Superior temporal gyrus (tissue), 1 donor: ENCODE results near the gene CPA5.

Experiments
- DNase-seq: peaks from one replicate; pipeline ENCODE4 v3.0.0-alpha.2; 2016; ENCODE audit errors: extremely low spot score

CPA5 gene

DNA sequence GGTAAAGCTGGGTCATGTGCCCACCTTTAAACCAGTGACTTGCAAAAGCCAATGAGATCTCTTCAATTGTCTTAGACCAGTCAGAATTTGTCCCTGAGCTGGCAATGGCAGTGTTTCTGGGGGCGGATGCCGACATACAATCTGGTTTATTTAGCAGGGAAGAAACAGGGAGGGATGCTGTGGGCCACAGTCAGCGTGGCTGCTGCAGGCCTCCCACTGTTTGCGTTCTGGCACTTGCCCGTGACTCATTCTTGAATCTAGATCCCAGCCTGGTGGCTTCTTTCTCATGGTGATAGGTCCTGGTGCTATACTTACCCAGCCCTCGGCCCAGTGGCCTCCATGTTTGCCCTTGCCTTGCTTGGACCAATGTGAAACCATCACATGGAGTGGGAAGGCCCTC lies 32.6 kb downstream of the CPA5 start:
- no peak for DNase-seq

DNA sequence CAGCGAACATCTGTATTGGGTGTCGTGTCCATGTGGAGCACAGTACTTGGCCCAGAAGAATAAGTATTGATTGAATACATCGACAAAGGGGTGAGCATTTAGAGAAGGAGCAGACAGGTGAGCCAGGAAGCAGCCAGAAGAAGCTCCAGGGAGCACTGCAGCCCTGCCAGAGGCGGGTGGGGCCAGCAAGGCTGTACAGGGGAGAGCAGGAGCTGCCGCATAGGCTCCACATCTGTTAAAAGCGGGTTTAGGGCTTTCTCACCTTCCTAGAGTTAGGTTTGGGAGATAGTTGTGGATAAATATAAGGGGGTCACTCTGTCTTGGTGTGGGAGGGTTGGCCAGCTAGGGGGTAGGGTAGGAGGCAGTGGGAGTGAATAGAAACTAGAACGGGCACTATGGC lies 34.4 kb downstream of the CPA5 start:
- no peak for DNase-seq

DNA sequence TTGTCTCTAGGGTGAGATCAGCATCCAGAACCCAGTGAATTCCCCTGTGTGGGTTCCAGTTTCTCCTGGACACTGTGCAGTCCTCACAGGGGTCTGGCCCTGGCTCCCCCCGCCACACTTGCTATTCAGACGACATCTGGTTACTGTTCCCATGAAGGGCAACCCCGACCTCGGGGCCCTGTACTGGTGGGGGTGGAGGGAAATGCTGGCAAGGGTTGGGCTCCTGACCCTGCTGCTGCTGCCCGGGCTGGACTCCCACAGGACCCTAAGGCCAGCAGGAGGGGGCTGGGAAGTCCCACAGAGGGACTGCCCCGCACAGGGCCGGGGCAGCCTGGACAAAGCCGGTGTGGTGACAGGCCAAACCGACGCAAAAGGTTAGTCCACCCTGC lies 34.9 kb downstream of the CPA5 start:
- DNase-seq: no peak

DNA sequence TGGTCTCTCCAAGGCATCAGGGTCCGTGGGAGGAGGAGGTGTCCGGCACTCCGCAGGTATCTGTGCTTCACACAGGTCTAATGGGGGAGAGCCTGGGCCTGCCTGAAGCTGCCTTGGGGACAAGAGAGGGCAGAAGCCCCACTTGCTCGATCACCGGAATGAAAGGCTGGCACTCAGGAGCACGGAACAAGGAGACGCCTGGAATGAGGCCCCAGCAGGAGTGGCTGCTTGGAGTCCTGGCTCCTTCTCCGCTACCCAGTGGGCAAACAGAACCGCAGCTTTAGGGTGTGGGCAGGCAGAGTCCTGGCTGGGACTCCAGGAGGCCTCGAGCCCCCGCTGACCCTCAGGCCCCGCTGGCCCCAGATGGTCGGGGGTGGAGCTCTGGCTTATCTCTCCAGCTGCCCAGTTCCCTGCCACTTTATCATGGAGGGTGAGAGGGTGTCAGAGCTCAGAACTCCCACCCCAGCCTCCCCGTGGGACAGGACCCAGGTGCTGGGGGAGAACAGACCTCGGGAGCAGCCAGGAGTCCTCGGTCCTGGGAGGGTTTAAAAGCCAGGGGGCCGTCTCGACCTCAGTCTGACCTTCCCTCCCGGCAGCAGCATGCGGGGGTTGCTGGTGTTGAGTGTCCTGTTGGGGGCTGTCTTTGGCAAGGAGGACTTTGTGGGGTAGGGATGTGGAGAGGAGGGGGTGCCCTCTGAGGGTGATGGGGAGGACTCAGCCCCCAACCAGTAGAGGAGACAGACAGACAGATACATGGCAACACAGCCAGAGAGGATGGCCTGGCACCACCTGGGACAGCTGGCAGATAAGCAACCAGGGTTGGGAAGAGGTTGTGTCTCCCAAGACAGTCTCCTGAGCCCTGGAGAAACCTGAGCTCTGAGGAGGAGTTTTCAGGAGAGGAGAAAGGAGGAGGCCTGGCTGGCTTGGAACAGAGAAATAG lies 35.6 kb downstream of the CPA5 start, which contains the start of gene CPA1:
TSS of gene CPA1 (plus strand) at position 574 of the 940 bp plus-strand sequence. CDS start at position 601, 27 bp downstream.
- DNase-seq: no peak

DNA sequence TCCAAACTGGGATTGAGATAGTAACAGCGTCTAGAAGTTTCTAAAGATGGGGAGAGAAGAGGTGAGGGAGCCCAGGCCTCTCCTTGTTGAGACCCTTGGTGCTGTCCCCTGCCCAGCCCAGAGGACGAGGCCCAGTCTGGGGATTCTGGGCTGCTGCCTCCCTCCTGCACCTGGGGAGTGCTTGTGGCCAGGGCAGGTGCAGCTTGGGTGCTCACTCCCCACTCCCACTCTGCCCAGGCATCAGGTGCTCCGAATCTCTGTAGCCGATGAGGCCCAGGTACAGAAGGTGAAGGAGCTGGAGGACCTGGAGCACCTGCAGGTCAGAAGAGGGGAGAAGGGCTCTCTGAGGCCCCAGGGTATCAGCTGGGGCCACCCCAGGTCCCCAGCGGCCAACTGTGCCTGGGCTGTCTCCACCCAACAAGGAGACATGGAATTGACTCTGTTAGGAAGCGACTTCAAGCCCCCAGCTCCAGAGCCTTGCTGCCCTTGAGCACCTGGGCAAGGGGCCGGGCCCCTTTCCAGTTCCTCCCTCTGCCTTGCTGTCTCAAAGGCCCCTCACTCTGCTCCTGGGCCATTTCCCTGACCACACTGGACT lies 36.3 kb downstream of the CPA5 start:
- no peak for DNase-seq

DNA sequence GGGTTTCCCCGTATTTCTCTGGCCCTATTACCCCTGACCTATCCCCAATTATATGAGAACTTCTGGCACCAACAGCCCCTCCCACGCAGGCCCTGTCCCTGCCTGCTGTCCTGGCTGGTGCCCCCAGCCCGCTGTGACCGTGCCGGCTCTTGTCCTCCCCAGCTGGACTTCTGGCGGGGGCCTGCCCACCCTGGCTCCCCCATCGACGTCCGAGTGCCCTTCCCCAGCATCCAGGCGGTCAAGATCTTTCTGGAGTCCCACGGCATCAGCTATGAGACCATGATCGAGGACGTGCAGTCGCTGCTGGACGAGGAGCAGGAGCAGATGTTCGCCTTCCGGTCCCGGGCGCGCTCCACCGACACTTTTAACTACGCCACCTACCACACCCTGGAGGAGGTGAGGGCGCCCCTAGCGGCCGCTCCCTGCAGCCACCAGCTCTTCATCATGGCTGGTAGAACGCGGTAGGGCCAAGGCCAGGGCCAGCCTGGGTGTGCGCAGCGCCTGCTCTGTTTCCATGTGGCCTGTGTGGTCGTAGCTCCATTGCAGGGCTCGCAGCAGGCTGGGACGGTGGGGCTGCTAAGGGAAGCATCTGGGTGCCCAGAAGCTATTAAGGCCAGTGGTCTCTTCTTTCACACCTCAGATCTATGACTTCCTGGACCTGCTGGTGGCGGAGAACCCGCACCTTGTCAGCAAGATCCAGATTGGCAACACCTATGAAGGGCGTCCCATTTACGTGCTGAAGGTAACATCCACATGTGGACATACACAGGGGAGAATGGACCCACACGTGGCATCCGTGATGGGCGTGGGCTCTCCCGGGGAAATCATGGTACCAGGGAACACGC lies 37.1 kb downstream of the CPA5 start:
- DNase-seq: no peak

DNA sequence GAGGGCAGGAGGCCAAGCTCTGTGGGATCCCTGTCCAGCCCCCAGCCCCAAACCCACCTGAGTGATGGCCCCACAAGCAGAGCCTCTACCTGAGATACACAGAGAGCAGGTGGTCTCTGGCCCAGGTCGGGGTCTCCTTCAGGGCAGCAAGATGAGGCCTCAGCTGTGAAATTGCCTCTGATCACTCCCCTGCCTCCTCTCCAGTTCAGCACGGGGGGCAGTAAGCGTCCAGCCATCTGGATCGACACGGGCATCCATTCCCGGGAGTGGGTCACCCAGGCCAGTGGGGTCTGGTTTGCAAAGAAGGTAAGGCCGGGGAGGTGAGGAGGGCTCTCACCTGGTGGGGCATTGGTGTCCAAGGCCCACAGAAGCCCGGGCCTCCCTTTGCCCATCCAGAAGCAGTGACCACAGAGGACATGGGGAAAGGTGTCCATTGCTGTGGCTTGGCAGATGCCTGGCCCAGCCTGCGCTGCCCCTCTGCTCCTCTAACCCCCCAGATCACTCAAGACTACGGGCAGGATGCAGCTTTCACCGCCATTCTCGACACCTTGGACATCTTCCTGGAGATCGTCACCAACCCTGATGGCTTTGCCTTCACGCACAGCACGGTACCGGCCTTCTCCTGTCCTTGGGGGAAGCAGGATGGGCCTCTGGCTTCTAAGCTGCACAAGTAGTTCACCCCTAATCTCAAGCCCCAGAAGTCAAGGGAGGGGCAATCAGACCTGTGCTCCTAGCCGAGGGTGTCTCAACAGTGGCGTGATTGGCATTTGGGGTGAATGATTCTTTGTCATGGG lies 38.8 kb downstream of the CPA5 start:
- no peak for DNase-seq

DNA sequence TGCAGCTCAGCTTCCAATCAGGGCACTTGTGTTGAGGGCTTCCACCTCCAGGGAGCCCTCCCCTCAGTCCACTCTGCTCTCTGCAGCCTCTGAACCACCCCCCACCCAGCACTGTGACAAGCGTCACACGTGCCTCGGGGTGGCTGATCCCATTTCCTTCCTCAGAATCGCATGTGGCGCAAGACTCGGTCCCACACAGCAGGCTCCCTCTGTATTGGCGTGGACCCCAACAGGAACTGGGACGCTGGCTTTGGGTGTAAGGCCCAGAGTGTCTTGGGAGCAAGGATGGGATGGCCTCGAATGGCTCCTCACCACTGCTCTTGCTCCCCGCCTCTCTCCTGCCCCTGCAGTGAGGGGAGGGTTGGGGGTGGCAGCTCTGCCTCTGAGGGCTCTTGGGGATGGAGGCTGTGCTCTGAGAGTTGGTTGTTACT lies 39.8 kb downstream of the CPA5 start:
- DNase-seq: no peak

DNA sequence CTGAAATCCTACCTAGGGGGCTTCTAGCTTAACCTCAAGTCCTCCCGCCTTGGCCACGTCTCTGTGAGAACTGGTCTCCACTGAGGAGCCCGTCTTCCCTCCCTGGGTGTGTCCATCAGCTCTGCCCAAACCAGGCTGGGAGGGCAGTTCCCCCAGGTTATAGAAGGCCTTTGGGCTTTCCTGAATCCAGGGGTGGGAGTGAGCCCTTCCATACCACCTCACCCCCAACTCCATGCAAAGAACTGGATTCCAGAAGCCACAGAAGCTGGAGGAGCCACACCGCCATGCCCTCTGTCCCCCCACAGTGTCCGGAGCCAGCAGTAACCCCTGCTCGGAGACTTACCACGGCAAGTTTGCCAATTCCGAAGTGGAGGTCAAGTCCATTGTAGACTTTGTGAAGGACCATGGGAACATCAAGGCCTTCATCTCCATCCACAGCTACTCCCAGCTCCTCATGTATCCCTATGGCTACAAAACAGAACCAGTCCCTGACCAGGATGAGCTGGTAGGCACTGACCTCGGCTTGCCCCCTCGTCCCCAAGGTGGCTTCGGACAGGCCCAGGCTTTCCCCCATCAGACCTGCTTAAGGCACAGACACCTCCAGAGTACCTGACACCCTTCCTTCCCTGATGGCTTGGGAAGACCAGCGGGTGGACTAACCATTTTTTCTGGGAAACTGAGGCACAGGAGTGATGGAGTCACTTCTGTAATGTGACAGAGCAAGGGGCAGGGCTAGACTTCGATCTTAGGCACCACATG lies 40.4 kb downstream of the CPA5 start:
- DNase-seq: no peak

DNA sequence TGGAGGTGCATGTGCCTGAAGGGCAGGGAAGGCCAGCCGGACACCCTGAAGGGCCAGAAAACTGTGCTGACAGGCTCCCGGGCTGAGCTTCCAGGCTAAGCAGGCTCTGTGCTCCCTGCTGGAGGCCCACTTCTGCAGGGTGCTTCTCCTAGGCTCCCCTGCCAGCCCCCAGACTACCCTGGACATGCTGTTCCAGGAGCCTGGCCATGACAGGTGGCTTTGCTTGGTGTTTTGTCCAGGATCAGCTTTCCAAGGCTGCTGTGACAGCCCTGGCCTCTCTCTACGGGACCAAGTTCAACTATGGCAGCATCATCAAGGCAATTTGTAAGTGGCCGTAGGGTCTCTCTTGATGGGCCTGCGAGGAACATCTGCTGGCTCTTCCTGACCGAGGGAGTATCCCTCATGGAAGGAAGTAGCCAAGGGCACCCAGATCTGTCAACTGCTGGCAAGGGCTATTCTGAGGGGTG lies 41.0 kb downstream of the CPA5 start:
- no peak for DNase-seq

DNA sequence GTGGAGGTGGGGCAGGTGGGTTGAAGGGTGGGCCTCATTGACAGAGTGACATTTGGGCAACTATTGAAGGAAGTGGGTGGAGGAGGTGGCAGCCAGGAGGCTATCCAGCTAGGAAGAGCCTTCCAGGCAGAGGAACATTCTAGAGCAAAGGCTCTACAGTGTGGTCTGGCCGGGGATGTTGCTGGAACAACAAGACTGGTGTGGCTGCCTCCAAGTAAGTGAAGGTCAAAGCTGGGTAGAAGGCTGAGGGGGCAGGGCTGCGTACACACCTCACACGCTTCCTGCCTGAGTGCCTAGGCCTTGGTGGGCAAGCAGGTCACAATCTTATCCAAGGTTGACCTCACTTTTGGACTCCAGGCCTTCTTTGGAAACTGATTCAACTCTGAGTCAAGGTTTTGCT lies 42.3 kb downstream of the CPA5 start:
- no peak for DNase-seq

DNA sequence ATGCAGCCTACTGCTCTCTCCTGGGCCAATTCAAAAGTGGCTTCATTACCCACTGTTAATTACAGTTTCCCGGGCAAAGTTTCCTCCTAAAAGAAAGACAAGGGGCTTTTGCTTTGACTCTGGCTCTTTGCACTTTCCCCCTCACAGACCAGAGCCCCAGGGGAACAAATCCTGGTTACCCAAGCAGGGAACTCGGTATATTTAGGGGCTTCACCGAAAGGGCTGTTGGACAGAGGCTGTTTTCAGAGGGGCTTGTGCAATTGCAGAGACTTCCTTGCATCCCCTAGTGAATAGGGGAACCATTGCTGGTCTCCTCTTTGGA lies 42.7 kb downstream of the CPA5 start:
- no peak for DNase-seq

DNA sequence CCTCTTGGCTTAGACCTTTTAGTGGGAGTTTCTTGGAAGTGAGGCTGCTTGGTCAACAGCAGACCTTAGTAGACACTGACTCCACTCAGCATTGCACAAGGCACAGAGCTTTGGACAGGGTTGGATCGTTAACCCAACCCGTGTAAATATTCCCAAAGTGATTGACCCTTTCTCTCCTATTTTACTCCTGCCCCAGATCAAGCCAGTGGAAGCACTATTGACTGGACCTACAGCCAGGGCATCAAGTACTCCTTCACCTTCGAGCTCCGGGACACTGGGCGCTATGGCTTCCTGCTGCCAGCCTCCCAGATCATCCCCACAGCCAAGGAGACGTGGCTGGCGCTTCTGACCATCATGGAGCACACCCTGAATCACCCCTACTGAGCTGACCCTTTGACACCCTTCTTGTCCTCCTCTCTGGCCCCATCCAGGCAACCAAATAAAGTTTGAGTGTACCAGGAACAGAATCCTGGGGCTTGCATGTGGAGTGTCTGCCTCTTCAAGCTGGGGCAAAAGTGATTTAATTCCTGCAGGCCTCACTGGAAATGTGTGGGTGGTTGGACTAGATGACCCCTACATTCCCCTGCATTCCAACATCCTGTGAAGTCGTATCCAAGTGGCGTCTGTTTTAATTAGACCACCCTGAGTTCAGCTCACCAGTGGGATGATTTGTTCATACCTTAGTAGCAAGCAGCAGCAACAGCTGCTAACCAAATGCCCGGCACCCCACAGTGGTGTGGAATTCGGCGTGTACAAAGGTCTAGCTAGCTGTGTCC lies 43.2 kb downstream of the CPA5 start:
- no peak for DNase-seq

DNA sequence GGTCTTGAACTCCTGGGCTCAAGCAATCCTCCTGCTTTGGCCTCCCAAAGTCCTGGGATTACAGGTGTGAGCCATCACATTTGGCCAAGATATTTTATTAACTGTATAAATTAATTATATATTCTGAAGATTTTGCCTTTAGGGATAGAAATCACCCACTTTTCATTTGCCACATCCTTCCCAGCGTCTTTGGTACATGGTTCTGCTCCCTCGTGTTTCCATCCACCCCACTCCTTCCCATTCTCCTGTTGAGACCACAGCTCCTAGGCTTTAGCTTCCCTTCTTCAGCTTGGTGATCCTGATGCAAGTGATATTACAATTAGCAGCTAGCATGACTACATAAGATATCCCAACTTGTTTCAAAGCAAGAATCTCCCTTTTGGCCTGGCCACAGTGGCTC lies 44.1 kb downstream of the CPA5 start:
- no peak for DNase-seq

DNA sequence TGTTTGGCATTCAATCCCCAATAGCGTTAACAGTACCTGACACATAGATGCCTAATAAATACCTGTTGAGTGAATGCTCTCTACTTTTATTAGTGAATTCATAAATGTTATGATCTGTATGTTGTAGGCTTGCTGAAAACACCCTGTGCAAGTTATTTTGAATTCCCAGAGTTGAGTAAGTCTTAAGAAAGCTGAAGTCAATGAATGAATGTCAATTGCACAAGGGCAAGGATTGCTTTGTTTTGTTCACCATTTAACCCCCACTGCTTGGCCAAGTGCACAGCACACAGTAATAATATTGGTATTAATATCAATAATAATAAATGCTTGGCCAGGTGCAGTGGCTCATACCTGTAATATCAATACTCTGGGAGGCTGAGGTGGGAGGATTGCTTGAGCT lies 45.9 kb downstream of the CPA5 start:
- DNase-seq: no peak

DNA sequence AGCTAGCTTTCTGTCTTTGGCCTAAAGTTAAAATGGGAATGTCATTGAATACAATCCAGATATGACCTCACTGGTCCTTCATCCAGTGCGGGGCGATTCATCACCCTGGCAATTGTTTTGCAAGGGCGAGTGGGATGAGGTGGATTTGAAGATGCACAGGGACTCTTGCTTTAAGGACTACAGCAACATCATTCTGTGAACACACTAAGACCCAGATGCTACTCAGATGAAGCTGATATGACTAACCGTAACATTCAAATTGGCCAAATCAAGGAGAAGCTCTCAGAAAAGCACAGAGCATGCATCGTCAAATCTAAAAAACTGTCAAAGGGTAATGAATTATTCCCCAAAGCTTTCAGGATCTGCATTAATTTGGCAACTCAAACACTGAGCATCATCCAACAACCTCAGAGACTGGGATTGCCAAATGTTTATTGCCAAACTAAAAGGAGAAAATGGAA lies 48.5 kb downstream of the CPA5 start:
- DNase-seq: no peak

DNA sequence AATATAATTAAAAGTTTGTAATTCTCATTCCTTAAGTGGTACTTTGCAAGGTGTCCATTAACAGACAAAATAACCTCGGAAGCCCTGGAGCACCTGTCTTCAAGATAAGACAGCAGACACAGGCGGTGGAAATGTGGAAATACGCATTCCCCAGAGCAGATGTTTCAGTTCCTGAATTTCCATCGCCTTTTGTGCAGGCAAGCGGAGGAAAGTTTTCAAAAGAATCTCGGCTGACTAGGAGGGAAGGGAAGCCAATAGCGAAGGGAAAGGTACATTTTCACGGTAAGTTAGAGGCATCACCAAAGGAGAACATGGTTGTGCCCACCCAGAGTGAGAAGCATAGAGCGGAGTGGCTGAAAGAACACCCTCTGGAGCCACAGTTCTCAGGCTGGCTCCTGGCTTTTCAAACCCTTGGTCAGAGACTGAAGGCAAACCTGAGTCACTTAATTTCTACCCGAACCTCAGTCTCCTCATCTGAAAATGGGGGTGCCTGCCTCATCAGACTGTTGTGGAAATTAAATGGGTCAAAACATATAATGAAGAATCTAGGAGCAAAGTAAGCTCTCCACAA lies 49.3 kb downstream of the CPA5 start:
- DNase-seq: no peak

DNA sequence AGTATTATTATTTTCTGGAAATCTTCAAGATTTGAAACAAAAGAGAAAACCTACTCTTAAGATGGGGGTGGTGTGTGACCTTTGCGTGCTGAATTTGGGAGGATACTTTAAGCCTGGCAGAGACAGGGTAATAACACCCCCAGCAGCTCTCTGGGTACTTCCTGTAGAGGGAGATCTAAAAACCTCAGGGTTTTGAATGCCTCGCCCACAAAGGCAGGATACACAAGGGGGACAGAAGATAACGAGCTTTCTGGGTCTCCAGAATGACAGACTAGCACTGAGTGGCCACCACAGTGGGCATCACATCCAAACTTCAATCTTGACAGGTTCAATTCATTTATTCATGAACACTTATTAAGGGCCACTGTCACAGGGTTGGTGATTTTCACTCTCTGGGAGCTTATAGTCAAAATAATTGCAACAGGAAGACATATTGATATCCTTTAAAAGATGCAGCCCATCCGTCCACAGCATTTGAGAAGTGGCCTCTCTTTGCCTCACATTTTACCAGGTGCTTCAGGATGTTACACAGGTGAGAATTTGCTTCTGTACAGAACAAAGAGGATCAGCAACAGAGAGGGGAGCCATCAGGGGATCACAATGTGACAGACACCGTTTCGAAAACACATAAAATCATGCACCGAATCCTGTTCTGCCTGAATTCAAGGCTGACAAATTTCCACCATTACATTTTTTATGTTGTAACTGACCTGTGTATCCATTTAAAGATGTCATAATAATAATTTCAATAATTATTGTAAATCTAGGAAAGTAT lies 50.0 kb downstream of the CPA5 start:
- no peak for DNase-seq

DNA sequence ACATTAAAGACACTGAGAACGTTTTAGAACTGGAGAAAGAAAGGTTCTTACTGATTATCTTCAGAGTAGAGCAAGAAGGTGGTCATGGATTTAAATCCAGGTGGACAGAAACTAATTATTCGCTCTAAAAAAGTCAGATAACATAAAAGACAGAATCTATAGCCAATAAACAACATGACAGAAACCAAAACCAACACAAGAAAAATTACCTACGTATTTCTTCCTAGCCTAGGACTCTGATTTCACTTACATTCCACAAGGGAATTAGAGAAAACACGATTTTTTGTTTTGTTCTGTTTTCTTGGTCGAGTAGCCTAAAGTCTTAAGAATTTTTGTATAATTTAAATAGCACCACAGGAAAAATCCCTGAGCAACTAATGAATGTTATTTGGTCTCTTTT lies 50.8 kb downstream of the CPA5 start:
- DNase-seq: peak; percentile 10
